Measurements from ENCODE around the gene CD81. TPM values are rescaled to one million over a fixed set of nuclear protein-coding genes. Genes with fewer than 3 reads are reported as not detected.

The CD81 gene
- total RNA-seq, 1 experiment from 2014 or later, result 416 TPM

- CTCF ChIA-PET, result interaction anchor here (0.6 to 2.0 kb wide), 2 partner anchors 11 to 22 kb away, joined by 9 to 15 read pairs; no protein-coding TSS in a partner anchor
- Histone ChIP-seq H3K36me3 (ENCODE audit: control insufficient read depth, insufficient read depth, low read length) (no peaks in the 10 kb centered on the region), H3K27me3 (ENCODE audit: control insufficient read depth, insufficient read depth, low read length) (no peaks in the 10 kb centered on the region), H3K27ac (ENCODE audit: low read length) (no peak overlapping the region), H3K4me3 (ENCODE audit: low read depth in 2 of 2, low read length in 2 of 2) (no peak overlapping the region), H3K4me1 (ENCODE audit: control insufficient read depth, insufficient read depth, low read length) (no peaks in the 10 kb centered on the region), H3K9me3 (ENCODE audit: control insufficient read depth, insufficient read depth, low read depth, low read length) (no peaks in the 10 kb centered on the region)
- ATAC-seq, result no peak
- BruUV-seq (replicated peaks), result no TSS peak
- no peak for DNase-seq (ENCODE audit: low read depth, low spot score)
- POLR2A ChIA-PET, result interaction anchor here (0.7 kb wide), 1 partner anchor 9 kb away, joined by 19 read pairs; the partner anchor contains the start of gene TSSC4
- in situ Hi-C loops (cut with HindIII; ENCODE audit: low pct_unique_long_range_greater_than_20kb, low sequenced_read_pairs), result no loop called here
- no peak for TF ChIP-seq SIN3A (IDR thresholded peaks at IDR 0.05; ENCODE audit: borderline replicate concordance, insufficient read depth, low read depth, low read length)
- TF ChIP-seq REST (IDR thresholded peaks at IDR 0.05; ENCODE audit: insufficient read depth in 1 of 2, low read depth in 2 of 2, low read length in 1 of 2), result no peak
- TF ChIP-seq CTCF (IDR thresholded peaks at IDR 0.05), result no peak
- no peak for TF ChIP-seq POLR2AphosphoS5 (IDR thresholded peaks at IDR 0.05; ENCODE audit: low read depth, low read length)
- no peak for TF ChIP-seq TCF7L2 (IDR thresholded peaks at IDR 0.05; ENCODE audit: low read depth, low read length)
- intact Hi-C loops (cut with micrococcal nuclease; ENCODE audit: unreplicated experiment), result no loop called here
Measured at GRCh38 chr11:2409611-2410468, 32.7 kb downstream of the CD81 start.

- in situ Hi-C loops (cut with HindIII; ENCODE audit: low pct_unique_long_range_greater_than_20kb, low sequenced_read_pairs) (no loop called here), intact Hi-C loops (cut with micrococcal nuclease; ENCODE audit: unreplicated experiment) (no loop called here)
- DNase-seq (ENCODE audit: low read depth, low spot score), result no peak
- Histone ChIP-seq H3K36me3 (ENCODE audit: control insufficient read depth, insufficient read depth, low read length) (no peaks in the 10 kb centered on the region), H3K9me3 (ENCODE audit: control insufficient read depth, insufficient read depth, low read depth, low read length) (no peaks in the 10 kb centered on the region), H3K27me3 (ENCODE audit: control insufficient read depth, insufficient read depth, low read length) (no peaks in the 10 kb centered on the region), H3K27ac (ENCODE audit: low read length) (no peak overlapping the region), H3K4me1 (ENCODE audit: control insufficient read depth, insufficient read depth, low read length) (no peaks in the 10 kb centered on the region), H3K4me3 (ENCODE audit: low read depth in 2 of 2, low read length in 2 of 2) (no peak overlapping the region)
- ChIA-PET POLR2A (no interaction called here), CTCF (interaction anchor here (0.6 kb wide), 1 partner anchor 471 kb away, joined by 8 read pairs; no protein-coding TSS in a partner anchor)
- BruUV-seq (replicated peaks), result no TSS peak
- TF ChIP-seq POLR2AphosphoS5 (IDR thresholded peaks at IDR 0.05; ENCODE audit: low read depth, low read length) (no peak), SIN3A (IDR thresholded peaks at IDR 0.05; ENCODE audit: borderline replicate concordance, insufficient read depth, low read depth, low read length) (no peak), TCF7L2 (IDR thresholded peaks at IDR 0.05; ENCODE audit: low read depth, low read length) (no peak), REST (IDR thresholded peaks at IDR 0.05; ENCODE audit: insufficient read depth in 1 of 2, low read depth in 2 of 2, low read length in 1 of 2) (no peak), CTCF (IDR thresholded peaks at IDR 0.05) (no peak)
- ATAC-seq, result no peak
Measured at GRCh38 chr11:2410616-2411015, 33.5 kb downstream of the CD81 start.
